Ishikawa (cell line): ENCODE results near the gene MAN2B1.

ENCODE experiments used
- CREB1 ChIP-seq: IDR thresholded peaks from 2 replicates; pipeline ENCODE4 v1.6.1; 2012; ENCODE audit warnings: low read depth
- EP300 ChIP-seq: IDR thresholded peaks from 2 replicates; pipeline ENCODE4 v1.6.1; 2012; ENCODE audit warnings: borderline replicate concordance
- USF1 ChIP-seq: IDR thresholded peaks from 2 replicates; pipeline ENCODE4 v1.6.1; 2012
- ZBTB7A ChIP-seq: IDR thresholded peaks from 2 replicates; pipeline ENCODE4 v1.6.1; 2012; ENCODE audit warnings: low read depth

- no peak for TF ChIP-seq CREB1
- no peak for TF ChIP-seq EP300
- no peak for TF ChIP-seq USF1
- TF ChIP-seq ZBTB7A = no peak
These were observed 9.4 kb upstream of the MAN2B1 start for GRCh38 chr19:12675940-12676339.
